Right lobe of liver (tissue), 4 donors: Measurements from ENCODE around the gene SERPIND1.

Experiments used
- CTCF ChIP-seq, 4 donors: fragments of 200-600 bp in 3 of 4; fragments of 450-650 bp in 1 of 4; IDR thresholded peaks; one replicate each; pipeline versions ENCODE4 v1.5.1 to v1.8.0; 2016 to 2022; ENCODE audit warnings: antibody characterized with exemption in 4 of 4, mild to moderate bottlenecking in 2 of 4
- POLR2A ChIP-seq: fragments of 450-650 bp; IDR thresholded peaks from one replicate; pipeline ENCODE4 v1.6.1; 2017; ENCODE audit warnings: antibody characterized with exemption, mild to moderate bottlenecking
- donor health status: DM: no; HTN: no; CAD: no.
- donor health status: DM: no; HTN: no; CAD: no.
- donor health status: DM: no; HTN: yes; CAD: no.

- no peak for TF ChIP-seq CTCF (IDR thresholded peaks at IDR 0.05)
- no peak for TF ChIP-seq POLR2A
Observed at GRCh38 chr22:20802452-20802851, 28.5 kb downstream of the SERPIND1 start.
